GM21717 (cell line): ENCODE data around the gene SYCP2.
"Not testable (repeated sequence)": the region's sequence is repeated elsewhere in the genome, so short reads cannot be mapped to it uniquely, and the experiment has no call there.

ENCODE experiments used
- ATAC-seq: cut with Tn5 transposase; IDR thresholded peaks from one replicate; pipeline ENCODE4 v1.9.1; 2021; ENCODE audit warnings: mild to moderate bottlenecking, moderate library complexity; ENCODE audit not compliant: unreplicated experiment

Gene SYCP2

DNA sequence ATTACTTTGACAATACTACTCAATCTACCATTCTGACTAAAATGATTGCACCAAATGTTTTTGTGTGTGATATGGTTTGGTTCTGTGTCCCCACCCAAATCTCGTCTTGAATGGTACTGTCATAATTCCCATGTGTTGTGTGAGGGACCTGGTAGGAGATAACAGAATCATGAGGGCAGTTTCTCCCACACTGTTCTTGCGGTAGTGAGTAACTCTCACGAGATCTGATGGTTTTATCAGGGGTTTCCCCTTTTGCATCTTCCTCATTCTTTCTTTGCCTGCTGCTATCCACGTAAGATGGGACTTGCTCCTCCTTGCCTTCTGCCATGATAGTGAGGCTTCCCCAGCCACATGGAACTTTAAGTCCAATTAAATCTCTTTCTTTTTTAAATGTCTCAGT lies 20.8 kb downstream of the SYCP2 start:
- ATAC-seq, result no peak

DNA sequence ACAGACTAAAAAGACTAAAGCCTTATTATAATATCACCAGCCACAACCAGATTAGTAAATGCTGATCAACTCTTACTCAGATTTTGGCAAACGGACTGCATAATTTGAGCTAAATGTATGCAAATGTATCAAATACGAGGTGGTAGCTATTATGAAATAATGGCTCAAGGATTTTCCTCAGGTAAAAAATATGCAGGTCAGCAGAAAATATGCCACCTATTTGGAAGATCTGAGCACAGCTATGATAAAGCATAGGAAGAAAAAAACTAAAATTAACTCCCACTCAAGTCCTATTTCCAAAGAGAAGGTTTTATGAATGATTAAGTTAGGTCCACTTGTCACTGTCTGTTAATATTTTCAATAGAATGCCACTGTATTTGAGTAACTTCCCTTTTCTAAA lies 22.4 kb downstream of the SYCP2 start:
- no peak for ATAC-seq

DNA sequence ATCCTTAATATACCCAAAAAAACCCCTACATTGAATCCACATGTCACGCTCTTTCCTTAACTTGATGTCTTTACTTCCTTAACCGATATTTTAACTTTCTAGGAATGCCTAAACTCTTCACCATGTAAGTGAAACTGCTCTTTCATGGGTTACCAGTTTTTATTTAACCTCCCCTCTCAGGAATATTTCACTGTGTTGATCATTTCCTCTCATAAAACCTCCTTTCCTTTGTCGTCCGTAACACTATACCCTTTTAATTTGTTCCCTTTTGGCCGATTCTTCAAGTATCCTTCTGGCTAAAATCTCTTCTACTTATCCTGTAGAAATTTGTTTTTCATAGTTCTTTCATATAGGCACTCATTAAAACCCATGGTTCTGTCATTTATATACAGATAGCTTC lies 24.6 kb downstream of the SYCP2 start:
- no peak for ATAC-seq

DNA sequence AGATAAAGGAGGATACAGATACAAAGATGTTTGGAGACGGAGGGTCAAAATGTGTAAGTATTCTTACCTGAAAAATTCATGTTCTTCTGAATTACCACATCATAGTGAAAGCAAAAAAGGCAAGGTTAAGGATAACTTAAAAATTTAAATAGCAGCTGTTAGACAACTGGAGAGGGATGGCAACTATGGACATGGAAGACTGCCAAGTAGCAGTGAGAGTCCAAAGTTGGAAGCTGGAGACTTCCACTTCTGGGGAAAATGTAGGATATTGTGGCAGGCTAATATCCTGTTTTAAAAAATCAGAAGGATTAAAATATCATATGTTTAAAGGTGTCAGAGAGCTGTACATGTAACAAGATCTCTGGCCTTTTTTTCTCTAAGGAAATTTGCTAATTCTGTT lies 29.8 kb downstream of the SYCP2 start:
- no peak for ATAC-seq

DNA sequence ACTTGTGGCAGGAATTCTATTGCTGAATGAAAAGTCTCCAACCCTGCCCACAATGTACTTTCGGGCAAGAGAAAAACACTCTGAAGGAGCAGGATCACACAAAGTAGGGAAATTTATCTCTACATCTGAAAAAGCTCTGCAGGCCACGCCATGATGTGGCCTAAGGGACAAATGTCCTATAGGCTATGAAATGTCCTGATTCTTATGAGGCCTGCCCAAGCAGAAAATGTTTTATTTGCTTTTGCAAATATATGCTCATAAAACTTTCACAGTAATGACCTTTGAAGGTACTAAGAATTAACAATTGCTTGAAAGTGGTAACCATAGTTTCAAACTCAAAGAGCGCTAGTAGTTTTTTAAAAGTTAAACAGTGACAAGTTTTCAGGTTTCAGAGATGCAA lies 31.0 kb downstream of the SYCP2 start:
- no peak for ATAC-seq

DNA sequence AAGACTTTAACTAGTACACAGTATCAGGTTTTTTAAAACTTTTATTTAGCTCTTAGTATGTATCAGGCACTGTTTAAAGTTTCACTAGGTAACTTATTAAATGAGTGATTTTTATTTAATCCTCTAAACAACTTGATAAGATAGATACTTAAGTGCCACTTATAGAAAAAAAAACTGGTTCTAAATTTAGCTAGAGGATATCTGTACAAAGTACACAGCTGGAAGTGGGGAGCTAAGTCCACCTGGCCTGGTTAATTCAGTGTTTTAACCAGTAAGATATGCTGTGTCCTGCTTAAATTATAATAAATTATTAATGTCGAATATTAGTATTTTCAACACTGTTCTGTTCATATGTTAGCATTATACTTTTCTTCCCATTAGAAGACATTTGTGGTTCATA lies 37.5 kb downstream of the SYCP2 start:
- no peak for ATAC-seq

DNA sequence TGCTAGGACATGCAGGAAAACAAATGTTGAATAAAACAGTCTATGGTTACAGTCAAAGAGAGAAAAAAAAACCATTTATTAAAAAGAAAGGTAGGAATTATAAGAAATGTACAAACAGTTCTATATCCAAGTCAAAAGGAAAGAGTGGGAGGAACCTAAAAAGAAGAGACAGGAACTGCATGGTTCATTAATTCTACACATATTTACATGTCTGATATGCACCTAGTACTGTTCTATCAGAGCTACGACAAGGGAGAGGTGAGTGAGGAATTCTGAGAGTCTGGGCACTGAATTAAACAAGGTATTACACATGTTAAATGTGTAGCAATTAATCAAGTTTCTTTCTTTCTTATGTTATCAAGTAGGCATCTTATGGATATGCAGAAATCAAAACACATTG lies 41.9 kb downstream of the SYCP2 start:
- ATAC-seq, result no peak

DNA sequence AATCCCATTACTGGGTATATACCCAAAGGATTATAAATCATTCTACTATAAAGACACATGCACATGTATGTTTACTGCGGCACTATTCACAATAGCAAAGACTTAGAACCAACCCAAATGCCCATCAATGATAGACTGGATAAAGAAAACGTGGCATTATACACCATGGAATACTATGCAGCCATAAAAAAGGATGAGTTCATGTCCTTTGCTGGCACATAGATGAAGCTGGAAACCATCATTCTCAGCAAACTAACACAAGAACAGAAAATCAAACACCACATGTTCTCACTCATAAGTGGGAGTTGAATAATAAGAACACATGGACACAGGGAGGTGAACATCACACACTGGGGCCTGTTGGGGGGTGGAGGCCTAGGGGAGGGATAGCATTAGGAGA lies 43.4 kb downstream of the SYCP2 start:
- not testable (repeated sequence) for ATAC-seq

DNA sequence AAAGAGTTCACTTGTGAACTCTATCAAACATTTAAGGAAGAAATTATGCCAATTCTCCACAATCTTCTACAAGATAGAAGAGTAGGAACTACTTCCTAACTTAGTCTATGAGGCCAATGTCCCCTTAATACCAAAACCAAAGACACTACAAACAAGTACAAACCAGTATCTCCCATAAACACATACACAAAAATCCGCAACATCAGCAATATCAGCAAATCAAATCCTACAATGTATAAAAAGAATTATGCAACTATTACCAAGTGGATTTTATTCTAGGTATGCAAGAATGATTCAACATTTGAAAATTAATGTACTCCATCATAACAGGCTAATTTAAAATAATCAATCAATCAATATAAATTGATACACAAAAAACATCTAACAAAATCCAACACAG lies 45.4 kb downstream of the SYCP2 start:
- ATAC-seq, result no peak

DNA sequence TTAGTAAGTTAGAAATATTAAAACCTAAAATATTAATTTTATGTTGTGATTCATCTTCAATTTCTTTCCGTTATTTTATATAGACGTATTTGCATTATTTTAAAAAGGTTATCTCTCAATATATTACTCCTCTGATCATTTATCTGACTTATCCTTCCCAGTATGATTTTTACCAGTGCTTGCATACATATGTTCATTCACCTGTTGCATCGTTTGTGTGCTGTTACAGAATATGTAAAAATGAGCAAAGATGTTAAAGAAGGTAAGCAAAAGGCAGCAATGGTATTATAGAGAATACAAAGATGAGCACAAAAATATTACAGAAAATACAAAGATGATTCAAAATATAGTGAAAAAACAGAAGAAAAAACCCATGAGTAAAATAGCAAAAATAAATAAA lies 48.9 kb downstream of the SYCP2 start:
- ATAC-seq, result no peak

DNA sequence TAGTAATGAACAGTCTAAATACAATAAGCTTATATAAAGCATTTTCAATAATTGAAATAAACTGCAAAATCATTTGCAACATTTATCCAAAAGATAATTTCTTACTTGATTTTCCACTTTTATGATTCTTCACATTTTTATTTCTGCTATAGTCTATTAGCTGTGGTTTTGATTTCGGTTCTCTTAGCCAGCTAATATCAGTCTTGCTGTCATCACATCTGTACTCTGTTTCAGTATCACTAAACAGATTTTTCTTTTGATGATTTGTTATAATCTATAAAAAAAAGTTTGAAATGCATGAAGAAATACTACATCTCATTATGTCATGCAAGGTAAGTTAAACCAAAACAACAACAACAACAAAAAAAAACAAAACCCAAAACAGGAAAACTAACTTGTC lies 53.2 kb downstream of the SYCP2 start:
- ATAC-seq, result no peak

DNA sequence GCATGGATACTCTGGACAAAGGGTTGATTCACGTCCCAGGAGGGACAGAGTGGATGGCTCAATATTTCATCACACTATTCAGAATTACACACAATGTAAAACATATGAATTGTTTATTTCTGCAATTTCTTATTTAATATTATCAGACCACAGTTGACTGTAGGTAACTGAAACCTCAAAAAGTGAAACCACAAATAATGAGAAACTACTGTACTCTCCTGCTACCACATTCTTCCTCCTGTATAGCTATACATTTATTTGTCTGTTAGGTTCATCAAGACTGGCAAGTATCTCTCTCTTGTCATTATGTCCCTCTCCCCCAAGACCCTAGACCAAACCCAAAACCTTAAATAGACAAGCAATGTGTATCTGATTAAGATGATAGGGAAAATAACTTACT lies 60.0 kb downstream of the SYCP2 start:
- ATAC-seq, result no peak

DNA sequence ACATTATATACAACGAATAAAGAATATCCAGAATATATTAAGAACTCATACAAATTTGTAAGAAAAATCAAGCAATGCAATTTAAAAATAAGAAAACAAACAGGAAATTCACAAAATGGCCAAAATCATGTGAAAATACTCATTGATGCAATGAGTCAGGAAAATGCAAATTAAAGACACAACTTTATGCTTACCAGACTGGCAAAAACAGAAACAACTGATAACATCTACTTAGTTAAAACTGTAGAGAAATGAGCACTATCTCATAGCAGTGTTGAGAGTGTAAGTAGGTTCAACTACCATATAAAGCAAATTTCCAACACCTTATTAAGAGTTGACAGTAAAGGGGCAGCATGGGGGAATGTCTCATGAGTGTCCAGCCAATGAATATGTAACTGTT lies 62.3 kb downstream of the SYCP2 start:
- no peak for ATAC-seq

DNA sequence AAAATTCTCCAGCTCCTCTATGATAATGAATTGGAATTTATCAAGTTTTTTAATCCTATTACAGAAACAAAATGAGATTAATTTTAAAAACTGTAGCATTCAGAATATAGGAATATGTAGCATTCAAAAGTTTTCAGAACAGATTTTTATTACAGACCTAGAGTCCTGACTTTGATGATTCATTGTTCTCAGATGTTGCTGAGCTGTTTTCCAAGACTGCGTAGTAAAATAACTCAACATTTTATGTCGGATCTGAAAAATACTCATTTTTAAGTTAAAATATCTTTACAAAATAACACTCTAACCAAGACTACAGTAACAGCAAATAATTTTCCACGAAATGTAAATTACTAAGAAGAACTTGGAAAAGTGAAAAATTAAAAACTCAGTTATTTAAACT lies 67.1 kb downstream of the SYCP2 start:
- no peak for ATAC-seq

DNA sequence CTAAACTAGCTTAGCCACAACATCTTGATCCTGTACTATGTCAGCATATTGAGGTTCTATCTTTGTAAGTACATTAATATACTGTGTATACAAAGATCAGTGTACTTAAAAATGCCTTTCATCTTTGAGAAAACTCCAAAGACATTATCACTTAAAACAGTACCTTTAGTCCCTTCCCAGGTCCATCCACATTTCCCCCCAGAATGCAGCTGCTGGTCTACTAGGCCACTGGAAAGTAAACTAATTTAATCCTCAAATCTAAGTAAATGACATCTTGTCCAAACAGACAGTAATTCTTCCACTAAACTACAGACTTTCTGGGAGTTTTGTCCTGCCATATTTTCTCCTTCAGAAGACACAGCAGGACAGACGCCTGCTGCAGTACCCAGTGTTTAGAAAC lies 68.7 kb downstream of the SYCP2 start:
- ATAC-seq, result no peak

DNA sequence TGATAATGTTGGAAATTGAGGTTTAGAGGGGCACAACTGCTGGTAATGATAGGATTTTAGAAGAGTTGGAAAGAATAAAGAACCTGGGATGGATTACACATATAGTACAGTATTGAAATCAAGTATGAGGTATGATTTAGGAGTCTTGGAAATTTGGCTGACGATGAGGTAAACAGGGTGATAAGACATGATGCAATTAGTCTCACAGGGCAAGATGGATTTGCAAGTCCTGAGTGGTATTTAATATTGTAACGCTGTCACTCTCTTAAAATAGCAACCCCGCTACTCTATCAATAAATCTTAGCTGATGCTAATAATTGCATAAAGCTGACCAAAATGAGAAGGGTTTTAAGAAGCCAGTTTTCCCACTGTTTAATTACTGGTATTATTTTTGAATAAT lies 70.4 kb downstream of the SYCP2 start:
- no peak for ATAC-seq

DNA sequence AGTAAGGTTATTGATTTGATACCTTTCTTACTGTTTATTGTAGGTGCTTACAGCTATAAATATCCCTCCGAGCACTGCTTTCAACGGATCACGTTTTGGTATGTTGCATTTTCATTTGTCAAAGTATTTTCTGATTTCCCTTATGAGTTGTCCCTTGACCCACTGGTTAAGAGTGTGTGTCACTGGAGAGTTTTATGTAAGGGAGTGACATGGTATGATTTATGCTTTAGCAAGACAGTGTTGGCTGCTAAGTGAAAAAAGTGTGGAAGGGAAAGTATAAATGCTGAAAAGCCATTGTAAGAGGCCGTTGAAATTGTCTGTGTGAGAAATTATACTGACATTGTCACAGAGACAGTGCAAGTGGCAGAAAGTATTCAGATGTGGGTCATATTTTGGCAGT lies 72.0 kb downstream of the SYCP2 start:
- no peak for ATAC-seq

DNA sequence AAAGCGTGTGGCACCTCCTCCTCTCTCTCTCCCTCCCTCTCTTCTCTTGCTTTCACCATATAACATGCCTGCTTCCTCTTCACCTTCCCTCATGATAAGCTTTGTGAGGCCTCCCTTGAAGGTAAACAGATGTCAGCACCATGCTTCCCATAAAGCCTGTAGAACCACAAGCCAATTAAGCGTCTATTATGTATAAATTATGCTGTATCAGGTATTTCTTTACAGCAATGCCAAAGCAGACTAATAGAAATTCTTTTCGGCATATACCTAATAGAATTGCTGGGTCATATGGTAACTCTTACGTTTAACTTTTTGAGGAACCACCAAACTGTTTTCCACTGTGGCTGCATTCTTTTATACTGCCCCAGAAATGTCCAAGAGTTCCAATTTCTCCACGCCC lies 75.0 kb downstream of the SYCP2 start:
- ATAC-seq, result no peak

DNA sequence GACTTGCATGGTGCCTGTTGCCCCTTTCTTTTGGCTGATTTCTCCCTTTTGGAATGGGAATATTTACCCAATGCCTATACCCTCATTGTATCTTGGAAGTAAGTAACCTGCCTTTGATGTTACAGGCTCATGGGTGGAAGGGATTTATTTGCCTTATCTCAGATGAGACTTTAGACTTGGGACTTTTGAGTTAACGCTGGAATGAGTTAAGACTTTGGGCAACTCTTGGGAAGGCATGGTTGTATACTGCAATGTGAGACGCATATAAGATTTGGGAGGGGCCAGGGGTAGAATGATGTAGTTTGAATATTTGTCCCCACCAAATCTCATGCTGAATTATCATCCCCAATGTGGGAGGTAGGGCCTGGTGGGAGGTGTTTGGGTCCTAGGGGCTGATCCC lies 75.5 kb downstream of the SYCP2 start:
- ATAC-seq, result no peak

DNA sequence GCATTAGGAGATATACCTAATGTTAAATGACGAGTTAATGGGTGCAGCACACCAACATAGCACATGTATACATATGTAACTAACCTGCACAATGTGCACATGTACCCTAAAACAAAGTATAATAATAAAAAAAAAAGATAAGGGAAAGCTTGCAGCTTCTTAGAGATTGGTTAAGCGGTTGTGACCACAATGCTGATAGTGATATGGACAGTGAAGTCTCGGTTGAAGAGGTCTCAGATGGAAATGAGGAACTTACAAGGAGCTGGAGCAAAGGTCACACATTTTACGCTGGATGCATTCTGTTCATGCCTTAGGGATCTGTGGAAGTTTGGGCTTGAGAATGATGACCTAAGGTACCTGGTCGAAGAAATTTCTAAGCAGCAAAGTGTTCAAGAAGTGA lies 76.5 kb downstream of the SYCP2 start:
- ATAC-seq, result not testable (repeated sequence)

DNA sequence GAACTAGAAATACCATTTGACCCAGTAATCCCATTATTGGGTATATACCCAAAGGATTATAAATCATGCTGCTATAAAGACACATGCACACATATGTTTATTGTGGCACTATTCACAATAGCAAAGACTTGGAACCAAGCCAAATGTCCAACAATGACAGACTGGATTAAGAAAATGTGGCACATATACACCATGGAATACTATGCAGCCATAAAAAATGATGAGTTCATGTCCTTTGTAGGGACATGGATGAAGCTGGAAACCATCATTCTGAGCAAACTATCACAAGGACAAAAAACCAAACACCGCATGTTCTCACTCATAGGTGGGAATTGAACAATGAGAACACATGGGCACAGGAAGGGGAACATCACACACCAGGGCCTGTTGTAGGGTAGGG lies 76.9 kb downstream of the SYCP2 start:
- not testable (repeated sequence) for ATAC-seq

DNA sequence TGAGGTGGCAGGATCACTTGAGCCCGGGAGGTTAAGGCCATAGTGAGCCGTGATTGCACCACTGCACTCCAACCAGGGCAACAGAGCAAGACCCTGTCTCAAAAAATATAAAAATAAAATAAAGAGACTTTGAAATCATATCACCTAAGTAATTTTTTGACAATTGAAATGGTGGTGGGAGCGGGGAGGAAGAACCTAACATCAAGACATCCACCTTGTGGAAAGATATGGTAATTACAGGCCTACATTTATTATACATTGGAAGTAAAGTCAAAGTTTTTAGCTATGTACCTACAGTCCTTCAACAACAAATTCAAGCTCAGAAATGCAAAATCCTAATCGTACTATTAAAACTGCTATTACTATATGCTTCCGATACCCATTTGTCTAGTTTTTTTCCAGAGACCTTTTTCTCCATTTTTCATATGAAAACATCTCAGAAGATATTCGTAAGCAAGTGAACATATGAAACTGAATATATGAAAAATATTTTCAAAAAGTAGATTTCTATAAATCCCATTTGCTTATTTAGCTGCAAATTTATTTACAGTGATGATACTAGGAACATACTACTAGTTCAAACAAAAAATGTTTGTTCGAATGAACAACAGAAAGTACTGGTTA lies 83.3 kb downstream of the SYCP2 start:
- no peak for ATAC-seq

DNA sequence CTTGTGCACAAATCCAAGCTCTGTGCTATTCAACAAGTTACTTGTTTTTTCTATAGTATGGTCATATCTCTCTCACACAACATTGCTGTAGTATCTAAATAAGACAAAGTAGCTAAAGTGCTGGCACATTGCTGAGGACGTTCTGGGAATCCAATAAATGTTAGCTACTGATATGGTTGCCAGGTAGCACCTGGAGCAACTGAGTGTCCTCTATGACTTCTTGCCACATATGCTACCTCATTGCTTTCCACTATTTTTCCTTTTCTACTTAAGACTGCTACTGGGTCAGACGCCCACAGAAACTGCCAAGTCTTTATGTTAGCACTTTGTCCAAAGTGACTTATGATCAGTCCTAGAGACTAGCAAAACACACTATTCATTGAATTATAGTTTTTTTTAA lies 85.3 kb downstream of the SYCP2 start:
- ATAC-seq, result no peak

DNA sequence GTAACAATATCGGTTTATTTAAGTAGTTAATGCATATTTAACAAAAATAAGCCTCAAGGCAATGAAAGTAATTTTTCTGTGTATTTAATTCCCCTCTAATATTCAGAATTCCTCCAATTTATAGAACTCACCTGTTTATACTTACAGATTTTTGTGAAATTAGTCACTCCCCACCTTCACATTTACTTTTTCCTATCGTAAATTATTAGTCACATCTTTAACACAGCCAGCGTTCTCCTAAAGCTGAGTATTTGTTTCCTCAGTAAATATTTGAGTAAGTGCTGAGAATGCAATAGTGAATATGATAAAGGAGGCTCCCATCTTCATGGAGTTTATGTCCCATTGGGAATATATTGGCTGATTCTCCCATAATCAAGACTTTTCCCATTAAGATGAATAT lies 88.0 kb downstream of the SYCP2 start:
- no peak for ATAC-seq
